ENCODE data around the gene SCN1A. TPM values are rescaled to one million over a fixed set of nuclear protein-coding genes. Genes with fewer than 3 reads are reported as not detected.

Gene SCN1A
- total and polyA plus RNA-seq, 2 experiments from 2014 or later = 1.2 to 1.3 TPM

GRCh38 chr2:166148500-166149400 lies 20.9 kb upstream of the SCN1A start (continued):
- peak; percentile 87 for TF ChIP-seq ZNF462 (CRISPR knock-in tag; IDR thresholded peaks at IDR 0.05)

- H3K27me3 Mint-ChIP-seq (ENCODE audit: insufficient read depth, low read depth, poor library complexity) = no peaks in the 10 kb centered on the region
- H3K27ac Mint-ChIP-seq = no peak overlapping the region
- Histone ChIP-seq H3K9me2 (ENCODE audit: insufficient read depth) (no peaks in the 10 kb centered on the region), H3K4me1 (ENCODE audit: insufficient read depth) (0 out of 2 replicates have a peak, but pooled peaks cover 3% of the 10 kb centered on the region), H4K20me1 (replicated peaks; ENCODE audit: insufficient read depth) (no peaks in the 10 kb centered on the region), H3K27me3 (ENCODE audit: insufficient read depth) (no peaks in the 10 kb centered on the region), H3K4me3 (no peak overlapping the region), H3K4me2 (no peak overlapping the region), H3K79me2 (replicated peaks; ENCODE audit: insufficient read depth) (no peaks in the 10 kb centered on the region), H3F3A (replicated peaks; ENCODE audit: low read depth) (no peaks in the 10 kb centered on the region), H3K27ac (ENCODE audit: low read depth) (no peak overlapping the region), H2AFZ (no peak overlapping the region), H3K36me3 (ENCODE audit: insufficient read depth) (no peaks in the 10 kb centered on the region)
- no peak for TF ChIP-seq STAT1 (IDR thresholded peaks at IDR 0.05; ENCODE audit: unreplicated experiment)
- TF ChIP-seq REST (IDR thresholded peaks at IDR 0.05; ENCODE audit: unreplicated experiment) = peak; percentile 61
- TF ChIP-seq POLR2AphosphoS5 (IDR thresholded peaks at IDR 0.05; ENCODE audit: low read depth) = no peak
- H3K4me1 Mint-ChIP-seq = peaks cover 20% of the 10 kb centered on the region
- ATAC-seq (peak; percentile 21; the same call in 1 of the 3 replicates), DNase-seq (ENCODE audit: low spot score) (no peak)
- H3K4me3 Mint-ChIP-seq = no peak overlapping the region
- no peaks in the 10 kb centered on the region for H3K36me3 Mint-ChIP-seq (ENCODE audit: low read depth)
- no peaks in the 10 kb centered on the region for H3K9me3 Mint-ChIP-seq
Measured at GRCh38 chr2:166147883-166148282, 20.1 kb upstream of the SCN1A start.

Data from GM23338 (cell line).